Non-pigmented ciliary epithelial cell (primary cell): ENCODE measurements around the gene CDH8.

Source experiments
- DNase-seq: peaks from one replicate; pipeline ENCODE4 v3.0.0-alpha.2; 2010; ENCODE audit warnings: low read depth

The CDH8 gene, protein sequence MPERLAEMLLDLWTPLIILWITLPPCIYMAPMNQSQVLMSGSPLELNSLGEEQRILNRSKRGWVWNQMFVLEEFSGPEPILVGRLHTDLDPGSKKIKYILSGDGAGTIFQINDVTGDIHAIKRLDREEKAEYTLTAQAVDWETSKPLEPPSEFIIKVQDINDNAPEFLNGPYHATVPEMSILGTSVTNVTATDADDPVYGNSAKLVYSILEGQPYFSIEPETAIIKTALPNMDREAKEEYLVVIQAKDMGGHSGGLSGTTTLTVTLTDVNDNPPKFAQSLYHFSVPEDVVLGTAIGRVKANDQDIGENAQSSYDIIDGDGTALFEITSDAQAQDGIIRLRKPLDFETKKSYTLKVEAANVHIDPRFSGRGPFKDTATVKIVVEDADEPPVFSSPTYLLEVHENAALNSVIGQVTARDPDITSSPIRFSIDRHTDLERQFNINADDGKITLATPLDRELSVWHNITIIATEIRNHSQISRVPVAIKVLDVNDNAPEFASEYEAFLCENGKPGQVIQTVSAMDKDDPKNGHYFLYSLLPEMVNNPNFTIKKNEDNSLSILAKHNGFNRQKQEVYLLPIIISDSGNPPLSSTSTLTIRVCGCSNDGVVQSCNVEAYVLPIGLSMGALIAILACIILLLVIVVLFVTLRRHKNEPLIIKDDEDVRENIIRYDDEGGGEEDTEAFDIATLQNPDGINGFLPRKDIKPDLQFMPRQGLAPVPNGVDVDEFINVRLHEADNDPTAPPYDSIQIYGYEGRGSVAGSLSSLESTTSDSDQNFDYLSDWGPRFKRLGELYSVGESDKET

DNA sequence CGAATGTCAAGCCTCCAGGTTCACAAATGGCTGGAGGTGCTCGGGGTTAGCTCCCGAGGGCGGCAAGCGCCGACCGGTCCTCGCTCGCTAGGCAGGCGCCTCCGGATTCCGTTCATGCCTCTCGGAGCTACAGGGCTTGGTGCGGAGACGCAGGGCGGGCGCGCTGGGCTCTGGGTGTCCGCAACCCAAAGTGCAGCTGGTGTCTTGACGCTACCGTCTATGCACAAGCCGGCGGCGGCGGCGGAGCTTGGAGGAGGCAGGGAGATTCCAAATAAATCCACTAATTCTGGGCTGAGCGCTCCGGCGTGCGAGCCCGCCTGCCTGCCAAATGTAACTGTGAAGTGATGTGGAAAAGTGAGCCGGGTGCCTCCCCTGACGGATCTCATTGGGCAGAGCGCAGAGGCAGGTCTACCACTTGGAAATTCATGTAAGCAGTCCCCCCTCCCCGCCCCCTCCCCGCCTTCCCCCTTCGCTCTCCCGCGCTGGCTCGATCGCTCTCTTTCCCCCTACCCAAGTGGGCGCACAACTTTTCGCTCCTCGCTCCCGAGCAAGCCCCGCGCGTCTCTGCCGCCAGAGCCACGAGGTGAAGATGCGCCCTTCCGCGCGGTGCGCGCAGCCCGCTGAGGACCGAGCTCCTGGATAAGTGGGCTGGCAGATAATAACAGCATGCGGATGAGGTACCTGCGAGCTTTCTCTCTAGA is at the start of gene CDH8:
CDH8 (minus strand) TSS at position 338 of the 701 bp plus-strand sequence. CDS start 15,035 bp downstream, outside the sequence.
- DNase-seq, result no peak

DNA sequence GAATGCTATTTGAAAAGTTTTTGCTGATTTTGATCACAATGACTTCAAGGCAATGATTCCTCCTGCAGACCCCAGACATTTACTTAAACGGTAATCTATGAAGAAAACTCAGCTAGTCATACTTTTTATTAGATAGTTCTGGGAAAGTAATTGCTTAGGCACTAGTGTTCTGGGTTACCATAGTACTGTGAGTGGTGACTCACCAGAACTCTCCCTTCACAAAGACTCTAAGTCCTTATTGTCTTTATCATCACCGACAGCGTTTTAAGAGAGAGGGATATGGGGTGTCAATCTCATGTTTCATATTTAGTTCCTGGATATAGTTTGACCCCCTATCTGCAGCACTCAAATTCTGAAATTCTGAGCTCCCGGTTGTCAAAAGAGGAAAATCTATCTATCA is 43.0 kb upstream of the CDH8 start:
- DNase-seq, result no peak

GRCh38 chr16:62077998-62078397 is 41.8 kb upstream of the CDH8 start:
- DNase-seq, result no peak

DNA sequence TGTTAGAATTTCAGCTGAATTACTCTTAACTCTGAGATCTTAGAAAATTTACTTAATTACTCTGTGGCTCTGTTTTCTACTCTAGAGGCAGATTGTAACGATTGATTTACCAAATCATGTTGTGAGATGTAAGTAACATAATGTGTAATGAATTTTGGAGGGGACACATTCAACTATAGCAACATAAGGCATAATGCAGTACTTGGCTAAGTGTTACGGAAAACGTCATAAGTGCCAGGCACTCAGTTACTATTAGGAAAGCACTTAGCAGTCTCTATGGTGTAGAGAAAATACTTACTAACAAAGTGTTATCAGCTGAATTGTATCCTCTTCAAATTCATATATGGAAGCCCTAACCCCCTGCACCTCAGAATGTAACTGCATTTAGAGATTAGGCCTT is 40.6 kb upstream of the CDH8 start:
- DNase-seq, result no peak

DNA sequence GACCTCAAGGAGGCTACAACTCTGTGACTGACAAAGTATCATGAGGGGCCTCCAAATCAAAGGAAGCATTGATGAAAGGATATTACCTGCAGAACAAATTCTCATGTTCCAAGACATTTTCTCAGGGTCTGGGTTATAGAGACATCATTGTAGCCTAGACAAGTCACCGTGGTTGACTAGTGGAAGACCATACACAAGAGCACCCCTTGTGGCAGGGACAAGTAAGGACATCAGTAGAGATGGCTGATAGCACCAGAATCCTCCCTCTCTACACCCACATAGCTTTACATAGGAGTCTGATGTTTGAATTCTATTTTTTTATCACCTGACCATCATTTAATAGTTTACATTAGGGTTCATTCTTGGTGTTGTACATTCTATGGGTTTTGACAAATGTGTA is 32.5 kb upstream of the CDH8 start:
- DNase-seq, result no peak

GRCh38 chr16:62067981-62068380 is 31.7 kb upstream of the CDH8 start:
- no peak for DNase-seq

DNA sequence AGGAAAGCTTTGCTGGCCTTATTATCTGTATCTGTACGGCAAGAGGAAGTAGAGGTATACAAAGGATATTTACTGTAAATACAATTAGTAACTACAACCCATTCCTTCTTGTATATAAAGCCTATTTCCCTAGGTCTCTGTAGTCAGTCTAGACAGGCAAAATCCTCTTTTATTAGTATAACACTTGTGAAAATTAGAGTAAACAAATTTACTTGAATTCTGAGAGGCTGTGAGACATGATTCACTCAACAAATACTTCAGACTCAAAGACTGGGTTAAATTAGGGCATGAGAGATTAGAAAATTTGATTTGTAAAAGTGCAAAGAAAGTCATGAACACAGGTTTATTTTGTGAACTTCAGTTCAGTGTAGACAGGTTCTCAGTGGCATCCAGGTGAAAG is 30.9 kb upstream of the CDH8 start:
- DNase-seq, result no peak

GRCh38 chr16:62066747-62067146 is 30.5 kb upstream of the CDH8 start:
- no peak for DNase-seq

DNA sequence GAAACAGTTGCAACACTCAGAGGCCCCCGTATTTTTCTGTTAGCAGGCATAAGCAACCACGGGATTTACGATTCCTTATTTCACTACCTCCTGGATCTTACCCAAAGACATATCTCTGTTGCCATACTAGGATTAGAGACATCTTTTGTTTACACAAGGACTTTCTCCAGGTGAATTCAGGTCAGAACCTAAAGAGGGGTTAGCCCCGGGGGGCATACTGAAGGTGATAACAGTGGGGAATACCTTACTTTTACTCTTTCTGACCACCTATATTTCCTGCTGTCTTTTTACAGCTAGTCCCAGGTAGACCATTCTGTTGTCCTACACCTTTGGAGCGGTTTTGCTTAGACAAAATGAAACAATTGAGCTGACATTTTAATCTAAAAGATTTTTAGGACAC is 27.9 kb upstream of the CDH8 start:
- no peak for DNase-seq

GRCh38 chr16:62060089-62060488 is 23.9 kb upstream of the CDH8 start:
- DNase-seq, result no peak

- no peak for DNase-seq
Observed at GRCh38 chr16:62059527-62059926, 23.3 kb upstream of the CDH8 start.

DNA sequence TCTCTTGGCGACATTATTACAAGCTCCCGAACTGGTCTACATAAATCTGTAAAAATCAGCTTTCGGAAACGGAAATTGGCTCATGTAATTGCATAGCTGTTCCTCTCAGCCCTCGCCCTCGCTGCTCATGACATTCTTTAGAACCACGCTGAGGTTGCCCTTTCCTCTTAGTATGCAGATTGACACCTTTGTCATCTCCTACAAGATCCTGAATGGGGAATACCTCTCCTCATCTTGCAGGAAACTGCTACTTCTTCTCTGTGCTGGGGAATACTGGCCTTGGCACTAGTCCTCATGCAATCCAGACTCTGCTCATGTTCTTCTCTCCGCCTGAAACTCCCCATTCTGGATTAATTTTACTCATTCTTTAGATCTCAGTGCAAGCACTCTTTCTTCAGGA is 22.2 kb upstream of the CDH8 start:
- DNase-seq, result no peak

- no peak for DNase-seq
Observed at GRCh38 chr16:62051942-62052341, 15.7 kb upstream of the CDH8 start.

DNA sequence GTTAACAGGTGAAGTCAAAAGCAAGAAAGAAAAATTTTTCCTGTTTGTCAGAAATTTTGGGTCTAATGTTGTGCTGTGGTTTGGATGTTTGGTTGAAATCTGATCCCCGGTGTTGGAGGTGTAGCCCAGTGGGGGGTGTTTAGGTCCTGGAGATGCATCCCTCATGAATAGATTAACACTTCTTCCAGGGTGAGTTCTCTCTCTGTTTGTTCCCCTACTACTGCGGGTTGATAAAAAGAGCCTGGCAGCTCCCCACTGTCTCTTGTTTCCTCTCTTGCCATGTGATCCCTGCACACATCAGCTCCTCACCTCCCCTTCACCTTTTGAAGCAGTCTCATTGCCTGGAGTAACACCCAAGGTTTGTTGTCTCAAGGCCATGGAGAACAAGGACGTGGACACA is 14.6 kb upstream of the CDH8 start:
- DNase-seq, result no peak

DNA sequence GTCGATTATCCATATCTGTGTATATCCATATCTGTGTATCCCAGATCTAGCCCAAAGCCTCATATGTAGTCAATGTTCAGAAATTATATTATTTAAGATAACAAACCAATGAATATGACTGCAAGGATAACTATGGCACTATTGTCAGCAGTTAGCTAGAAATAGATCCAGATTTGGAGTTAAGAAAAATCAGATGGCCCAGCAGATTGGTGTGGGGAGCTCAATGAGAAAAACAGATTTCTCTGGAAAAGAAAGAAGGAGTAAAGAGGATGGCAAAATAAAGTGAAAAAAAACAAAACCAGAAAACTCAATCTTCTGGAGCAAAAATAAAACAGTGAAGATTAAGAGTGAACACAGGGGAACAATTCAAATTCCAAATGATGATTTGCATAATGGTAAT is 10.6 kb upstream of the CDH8 start:
- DNase-seq, result no peak

DNA sequence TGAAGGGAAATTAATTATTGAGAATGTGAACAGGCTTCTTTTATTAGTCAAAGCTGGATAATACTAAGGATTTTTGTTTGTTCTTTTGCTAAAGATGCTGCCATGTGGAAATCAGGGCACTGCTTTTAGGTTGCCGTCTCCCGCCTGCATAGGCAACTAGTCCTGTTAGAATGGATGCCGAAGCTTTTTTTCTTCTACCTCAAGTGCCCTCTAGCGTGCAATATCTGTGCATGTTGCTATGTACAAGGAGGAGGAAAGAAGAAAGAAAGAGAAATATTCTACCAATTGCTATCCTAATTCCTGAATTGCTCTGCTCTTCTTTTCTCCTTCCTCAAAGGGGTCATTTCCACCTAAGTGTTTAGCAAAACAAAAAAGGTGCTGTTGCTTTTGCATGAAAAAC is 5.2 kb upstream of the CDH8 start:
- no peak for DNase-seq

DNA sequence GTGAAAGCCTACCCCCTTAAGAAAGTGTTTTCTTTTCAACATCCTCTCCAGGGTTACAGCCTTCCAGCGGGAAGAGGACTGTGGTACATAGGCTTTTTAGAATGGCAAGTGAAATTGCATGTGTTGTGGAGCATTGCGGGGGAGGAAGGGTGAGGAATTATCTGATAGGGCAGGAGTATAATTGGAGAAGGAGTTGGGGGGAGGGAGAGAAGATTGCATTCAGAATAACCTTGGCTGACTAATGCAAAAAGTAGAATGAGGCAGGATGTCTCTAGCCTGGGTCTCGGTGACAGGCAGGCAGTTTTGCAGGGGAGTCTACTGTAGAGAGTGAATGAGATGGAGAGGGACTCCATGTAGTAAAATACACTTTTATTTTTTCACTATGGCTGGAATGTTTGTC is 2.4 kb upstream of the CDH8 start:
- no peak for DNase-seq

GRCh38 chr16:62038225-62038624 is 2.0 kb upstream of the CDH8 start:
- no peak for DNase-seq

DNA sequence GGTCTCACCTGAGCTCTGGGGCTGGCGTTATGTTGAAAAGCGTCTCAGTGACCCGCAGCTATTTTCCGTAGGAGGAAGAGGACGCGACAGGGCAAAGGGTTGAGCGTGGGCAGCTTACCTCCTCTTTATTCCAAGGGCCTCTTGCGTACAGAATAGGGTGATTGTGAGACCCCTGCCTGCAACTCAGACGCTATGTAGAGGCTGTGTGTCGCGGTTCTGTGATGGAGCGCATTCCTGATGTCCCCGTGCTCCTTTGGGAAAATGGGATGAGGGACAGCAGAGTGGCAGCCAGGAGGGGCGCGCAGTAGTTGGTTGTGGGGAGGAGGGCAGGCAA is 531 bp upstream of the CDH8 start:
- no peak for DNase-seq

- no peak for DNase-seq
Observed at GRCh38 chr16:62035115-62036092, 834 bp downstream of the CDH8 start.

GRCh38 chr16:62034231-62035114 is 1.8 kb downstream of the CDH8 start:
- no peak for DNase-seq
